ENCODE results near the gene ZFHX3. TPM values are rescaled to one million over a fixed set of nuclear protein-coding genes. Genes with fewer than 3 reads are reported as not detected.
A peak's percentile ranks its signal among the peaks of the same experiment; 100 is the strongest.
"Not testable (repeated sequence)": the region's sequence is repeated elsewhere in the genome, so short reads cannot be mapped to it uniquely, and the experiment has no call there.

ZFHX3 gene
- total RNA-seq, 4 donors from 2014 or later = 36.3 to 44.0 (median 38.1) TPM

DNA sequence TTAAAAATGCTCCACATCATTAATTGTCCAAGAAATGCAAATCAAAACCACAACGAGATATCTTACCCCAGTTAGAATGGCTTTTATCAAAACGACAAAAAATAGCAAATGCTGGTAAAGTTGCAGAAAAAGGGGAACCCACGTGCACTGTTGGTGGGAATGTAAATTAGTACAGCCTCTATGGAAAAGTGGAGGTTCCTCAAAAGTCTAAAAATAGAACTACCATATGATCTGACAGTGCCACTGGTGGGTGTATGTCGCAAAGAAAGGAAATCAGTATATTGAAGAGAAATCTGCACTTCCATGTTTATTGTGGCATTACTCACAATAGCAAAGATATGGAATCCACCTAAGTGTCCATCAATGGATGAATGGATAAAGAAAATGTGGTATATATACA lies 38.2 kb upstream of the ZFHX3 start:
- 80 to 83% methylated on average over 4 of the region's 4 CpGs for WGBS, 2 donors
- Histone ChIP-seq H3K4me3 (no peak overlapping the region), H3K27me3 (no peaks in the 10 kb centered on the region), H3K36me3 (no peaks in the 10 kb centered on the region), H3K4me1 (peaks cover 0 to 4% (median 0%) of the 10 kb centered on the region in 4 donors), H3K9me3 (peaks cover 0 to 9% (median 0%) of the 10 kb centered on the region in 4 donors), H3K27ac (no peak overlapping the region)
- TF ChIP-seq, protein P1, sequence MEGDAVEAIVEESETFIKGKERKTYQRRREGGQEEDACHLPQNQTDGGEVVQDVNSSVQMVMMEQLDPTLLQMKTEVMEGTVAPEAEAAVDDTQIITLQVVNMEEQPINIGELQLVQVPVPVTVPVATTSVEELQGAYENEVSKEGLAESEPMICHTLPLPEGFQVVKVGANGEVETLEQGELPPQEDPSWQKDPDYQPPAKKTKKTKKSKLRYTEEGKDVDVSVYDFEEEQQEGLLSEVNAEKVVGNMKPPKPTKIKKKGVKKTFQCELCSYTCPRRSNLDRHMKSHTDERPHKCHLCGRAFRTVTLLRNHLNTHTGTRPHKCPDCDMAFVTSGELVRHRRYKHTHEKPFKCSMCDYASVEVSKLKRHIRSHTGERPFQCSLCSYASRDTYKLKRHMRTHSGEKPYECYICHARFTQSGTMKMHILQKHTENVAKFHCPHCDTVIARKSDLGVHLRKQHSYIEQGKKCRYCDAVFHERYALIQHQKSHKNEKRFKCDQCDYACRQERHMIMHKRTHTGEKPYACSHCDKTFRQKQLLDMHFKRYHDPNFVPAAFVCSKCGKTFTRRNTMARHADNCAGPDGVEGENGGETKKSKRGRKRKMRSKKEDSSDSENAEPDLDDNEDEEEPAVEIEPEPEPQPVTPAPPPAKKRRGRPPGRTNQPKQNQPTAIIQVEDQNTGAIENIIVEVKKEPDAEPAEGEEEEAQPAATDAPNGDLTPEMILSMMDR (IDR thresholded peaks at IDR 0.05) = no peak
- TF ChIP-seq EP300 (IDR thresholded peaks at IDR 0.05) (peak; percentile 60 to 73), POLR2A (IDR thresholded peaks at IDR 0.05) (no peak)
- DNase-seq (ENCODE audit: low spot score in 2 of 2) = no peak

DNA sequence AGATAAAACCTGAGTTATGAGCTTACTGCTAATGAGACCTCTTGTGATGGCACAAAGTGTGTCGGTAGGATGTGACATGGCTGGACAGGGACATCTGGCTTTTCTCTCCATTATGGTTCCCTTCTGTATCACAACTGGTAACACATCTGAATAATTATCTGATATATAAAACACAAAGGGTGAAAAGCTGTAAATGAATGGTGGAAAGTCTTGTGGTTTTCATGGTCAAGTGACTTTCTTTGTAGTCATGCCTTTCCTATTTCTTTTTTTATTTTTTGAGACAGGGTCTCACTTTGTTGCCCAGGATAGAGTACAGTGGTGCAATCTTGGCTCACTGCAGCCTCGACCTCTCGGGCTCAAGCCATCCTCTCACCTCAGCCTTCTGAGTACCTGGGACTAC lies 35.3 kb upstream of the ZFHX3 start:
- TF ChIP-seq POLR2A (IDR thresholded peaks at IDR 0.05) = no peak
- TF ChIP-seq EP300 (IDR thresholded peaks at IDR 0.05) = no peak
- TF ChIP-seq, protein P1 (IDR thresholded peaks at IDR 0.05) = no peak
- H3K27ac ChIP-seq = peak overlapping the region in 1 of 4 donors; percentile 72
- H3K4me1 ChIP-seq = peaks cover 0 to 4% (median 0%) of the 10 kb centered on the region in 4 donors
- no peak overlapping the region for H3K4me3 ChIP-seq
- H3K36me3 ChIP-seq = no peaks in the 10 kb centered on the region
- H3K27me3 ChIP-seq = no peaks in the 10 kb centered on the region
- WGBS, 2 donors = 94 to 98% methylated on average over 3 of the region's 3 CpGs
- DNase-seq (ENCODE audit: low spot score in 2 of 2) = no peak
- peaks cover 0 to 9% (median 0%) of the 10 kb centered on the region in 4 donors for H3K9me3 ChIP-seq

DNA sequence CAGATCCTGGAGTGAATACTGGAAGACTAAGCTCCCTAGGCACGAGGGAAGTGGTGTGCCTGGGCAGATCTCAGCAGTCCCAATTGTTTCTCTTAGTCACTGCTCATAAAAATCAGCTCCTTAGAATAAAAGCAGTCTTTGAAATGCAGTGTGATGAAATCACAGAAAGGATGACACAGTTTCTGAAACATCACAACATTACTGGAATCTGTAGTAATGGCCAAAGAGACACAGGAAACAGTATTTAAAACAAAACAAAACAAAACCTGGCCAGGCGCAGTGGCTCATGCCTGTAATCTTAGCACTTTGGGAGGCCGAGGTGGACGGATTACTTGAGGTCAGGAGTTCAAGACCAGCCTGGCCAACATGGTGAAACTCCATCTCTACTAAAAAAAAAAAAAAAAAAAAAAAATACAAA lies 34.7 kb upstream of the ZFHX3 start:
- H3K4me1 ChIP-seq; H3K4me3 ChIP-seq; H3K27me3 ChIP-seq; H3K36me3 ChIP-seq; DNase-seq (ENCODE audit: low spot score in 2 of 2); H3K9me3 ChIP-seq: not testable (repeated sequence)
- 30 to 31% methylated on average over 4 of the region's 4 CpGs for WGBS, 2 donors
- TF ChIP-seq EP300 (IDR thresholded peaks at IDR 0.05) = peak in 1 of 2 donors; percentile 65
- H3K27ac ChIP-seq = peak overlapping the region in 2 of 4 donors; percentile 59 to 72

DNA sequence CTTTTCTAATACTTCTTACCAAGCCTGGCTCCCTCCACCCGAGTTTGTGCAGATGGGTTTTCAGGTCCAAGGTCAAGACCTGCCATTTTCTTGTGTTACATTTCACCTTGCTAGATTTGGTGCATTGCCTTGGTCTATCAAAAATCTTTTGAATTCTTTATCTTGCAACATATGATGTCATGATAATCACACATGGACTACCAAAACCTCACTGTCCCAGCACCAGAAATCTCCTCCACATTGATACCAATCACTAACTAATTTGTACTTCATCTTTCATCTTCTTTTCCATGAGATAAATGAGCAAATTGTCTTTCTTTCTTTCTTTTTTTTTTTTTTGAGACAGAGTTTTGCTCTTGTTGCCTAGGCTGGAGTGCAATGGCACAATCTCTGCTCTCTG lies 33.0 kb upstream of the ZFHX3 start:
- no peak for TF ChIP-seq POLR2A (IDR thresholded peaks at IDR 0.05)
- 73 to 91% methylated on average over 1 of the region's 1 CpG for WGBS, 2 donors
- Histone ChIP-seq H3K4me1 (peaks cover 0 to 4% (median 0%) of the 10 kb centered on the region in 4 donors), H3K4me3 (no peak overlapping the region), H3K27ac (no peak overlapping the region), H3K36me3 (no peaks in the 10 kb centered on the region), H3K9me3 (peaks cover 0 to 9% (median 0%) of the 10 kb centered on the region in 4 donors), H3K27me3 (no peaks in the 10 kb centered on the region)
- no peak for DNase-seq (ENCODE audit: low spot score in 2 of 2)

GRCh38 chr16:73076324-73076810 lies 28.4 kb upstream of the ZFHX3 start:
- TF ChIP-seq POLR2A (IDR thresholded peaks at IDR 0.05) = no peak
- TF ChIP-seq, protein P1 (IDR thresholded peaks at IDR 0.05) = no peak
- no peak for TF ChIP-seq EP300 (IDR thresholded peaks at IDR 0.05)
- Histone ChIP-seq H3K27me3 (no peaks in the 10 kb centered on the region), H3K4me1 (peaks cover 0 to 5% (median 2%) of the 10 kb centered on the region in 4 donors), H3K36me3 (no peaks in the 10 kb centered on the region), H3K4me3 (no peak overlapping the region), H3K27ac (no peak overlapping the region), H3K9me3 (no peaks in the 10 kb centered on the region)
- DNase-seq (ENCODE audit: low spot score in 2 of 2) = no peak
- 59 to 66% methylated on average over 6 of the region's 6 CpGs for WGBS, 2 donors

DNA sequence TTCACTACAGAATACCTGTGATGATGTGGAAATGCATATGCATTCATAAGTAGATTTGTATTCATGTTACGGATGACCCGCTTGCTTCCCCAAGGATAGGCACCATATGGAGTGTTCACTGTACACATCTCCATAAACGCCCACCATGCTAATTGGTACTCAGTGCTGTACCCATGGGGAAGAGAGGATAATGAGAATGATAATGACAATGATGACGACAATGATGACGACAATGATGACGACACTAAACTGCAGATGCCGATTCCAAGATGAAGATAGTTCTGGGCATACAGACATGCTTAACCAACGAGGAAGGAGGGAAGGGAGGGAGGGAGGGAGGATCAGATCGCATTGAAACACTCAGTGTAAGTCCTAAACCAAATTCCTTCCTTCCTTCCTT lies 26.5 kb upstream of the ZFHX3 start:
- Histone ChIP-seq H3K27ac (no peak overlapping the region), H3K27me3 (no peaks in the 10 kb centered on the region), H3K36me3 (no peaks in the 10 kb centered on the region), H3K4me1 (peaks cover 0 to 22% (median 9%) of the 10 kb centered on the region in 4 donors), H3K9me3 (no peaks in the 10 kb centered on the region), H3K4me3 (no peak overlapping the region)
- 87 to 88% methylated on average over 9 of the region's 9 CpGs for WGBS, 2 donors
- TF ChIP-seq EP300 (IDR thresholded peaks at IDR 0.05) = no peak
- TF ChIP-seq POLR2A (IDR thresholded peaks at IDR 0.05) = no peak
- TF ChIP-seq, protein P1 (IDR thresholded peaks at IDR 0.05) = no peak
- DNase-seq (ENCODE audit: low spot score in 2 of 2) = no peak

DNA sequence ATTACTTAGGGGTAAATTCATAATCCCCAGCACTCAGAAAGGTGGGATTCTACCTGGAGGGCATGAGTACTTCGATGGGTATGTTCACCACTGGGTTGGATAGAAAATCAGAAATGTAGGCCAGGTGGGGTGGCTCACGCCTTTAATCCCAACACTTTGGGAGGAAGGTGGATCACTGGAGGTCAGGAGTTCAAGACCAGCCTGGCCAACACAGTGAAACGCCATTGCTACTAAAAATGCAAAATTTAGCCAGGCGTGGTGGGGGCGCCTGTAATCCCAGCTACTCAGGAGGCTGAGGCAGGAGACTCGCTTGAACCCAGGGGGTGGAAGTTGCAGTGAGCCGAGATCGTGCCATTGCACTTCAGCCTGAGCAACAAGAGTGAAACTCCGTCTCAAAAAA lies 24.1 kb upstream of the ZFHX3 start:
- Histone ChIP-seq H3K4me1 (peaks cover 0 to 44% (median 17%) of the 10 kb centered on the region in 4 donors), H3K27ac (peak overlapping the region in 1 of 4 donors; percentile 86)
- not testable (repeated sequence) for DNase-seq (ENCODE audit: low spot score in 2 of 2); H3K27me3 ChIP-seq; H3K36me3 ChIP-seq; H3K4me3 ChIP-seq; H3K9me3 ChIP-seq
- 95 to 99% methylated on average over 9 of the region's 9 CpGs for WGBS, 2 donors

Data from tibial nerve (tissue), 4 donors.